AG08395 (cell line): ENCODE measurements around the gene GPR37.
A peak's percentile ranks its signal among the peaks of the same experiment; 100 is the strongest.

Source experiments
- DNase-seq: peaks from one replicate; pipeline ENCODE4 v3.0.0; 2012; ENCODE audit warnings: mixed read lengths, low spot score

Gene GPR37

GRCh38 chr7:124780056-124780455 is 14.5 kb upstream of the GPR37 start:
- DNase-seq = no peak

- DNase-seq = no peak
Observed at GRCh38 chr7:124779620-124780019, 14.0 kb upstream of the GPR37 start.

- DNase-seq = no peak
Observed at GRCh38 chr7:124779194-124779593, 13.6 kb upstream of the GPR37 start.

GRCh38 chr7:124777268-124777667 is 11.7 kb upstream of the GPR37 start:
- no peak for DNase-seq

- no peak for DNase-seq
Observed at GRCh38 chr7:124776153-124776552, 10.6 kb upstream of the GPR37 start.

- no peak for DNase-seq
Observed at GRCh38 chr7:124775422-124775821, 9.8 kb upstream of the GPR37 start.

- DNase-seq = no peak
Observed at GRCh38 chr7:124773938-124774337, 8.3 kb upstream of the GPR37 start.

- DNase-seq = no peak
Observed at GRCh38 chr7:124773339-124773738, 7.7 kb upstream of the GPR37 start.

- DNase-seq = no peak
Observed at GRCh38 chr7:124769136-124769535, 3.5 kb upstream of the GPR37 start.

GRCh38 chr7:124768525-124768924 is 2.9 kb upstream of the GPR37 start:
- no peak for DNase-seq

- DNase-seq = peak; percentile 13
Observed at GRCh38 chr7:124764847-124765400, 668 bp downstream of the GPR37 start.

- DNase-seq = peak; percentile 19
Observed at GRCh38 chr7:124764051-124764846, 1.3 kb downstream of the GPR37 start.

GRCh38 chr7:124762611-124763143 is 2.9 kb downstream of the GPR37 start:
- no peak for DNase-seq

- no peak for DNase-seq
Observed at GRCh38 chr7:124761164-124761715, 4.4 kb downstream of the GPR37 start.

GRCh38 chr7:124758327-124758726 is 7.3 kb downstream of the GPR37 start:
- no peak for DNase-seq

GRCh38 chr7:124754576-124755268 is 10.9 kb downstream of the GPR37 start:
- DNase-seq = no peak

- peak; percentile 72 for DNase-seq
Observed at GRCh38 chr7:124752310-124752709, 13.3 kb downstream of the GPR37 start.

GRCh38 chr7:124751027-124751426 is 14.6 kb downstream of the GPR37 start:
- DNase-seq = no peak

GRCh38 chr7:124747072-124747471 is 18.5 kb downstream of the GPR37 start:
- DNase-seq = no peak

GRCh38 chr7:124738639-124739038 is 27.0 kb downstream of the GPR37 start:
- no peak for DNase-seq

- DNase-seq = no peak
Observed at GRCh38 chr7:124737760-124738300, 27.8 kb downstream of the GPR37 start.

- DNase-seq = no peak
Observed at GRCh38 chr7:124728610-124729009, 37.0 kb downstream of the GPR37 start.
